NCI-H460 (cell line): Measurements from ENCODE around the gene PRAMEF12. TPM values are rescaled to one million over a fixed set of nuclear protein-coding genes. Genes with fewer than 3 reads are reported as not detected.

ENCODE experiments used
- total RNA-seq: library from RNA; depleted of rRNA; stranded (reverse); fragments of >200 nt; shearing (Covaris generic); gene quantifications from 2 replicates; pipeline ENCODE4 v1.2.3, GENCODE V29; 2014; rRNA removed

PRAMEF12 gene
- total RNA-seq, 1 experiment from 2014 or later = not detected

Other genes with a start within 250 kb of the PRAMEF12 start
- 19.1 and 21.4 TPM in 2 replicates for gene DHRS3, start 155.5 kb upstream of the PRAMEF12 start, total RNA-seq
- gene AADACL4, start 129.7 kb upstream of the PRAMEF12 start, total RNA-seq = not detected in 2 replicates
- 0.05 TPM in 1 of 2 replicates, not detected in the other for gene AADACL3, start 57.6 kb upstream of the PRAMEF12 start, total RNA-seq
- not detected in 2 replicates for gene CFAP107, start 27.5 kb upstream of the PRAMEF12 start, total RNA-seq
- not detected in 2 replicates for gene PRAMEF1, start 17.7 kb downstream of the PRAMEF12 start, total RNA-seq
- not detected in 2 replicates for gene PRAMEF11, start 57.7 kb downstream of the PRAMEF12 start, total RNA-seq
- not detected in 2 replicates for gene HNRNPCL1, start 75.0 kb downstream of the PRAMEF12 start, total RNA-seq
- gene PRAMEF2, start 83.3 kb downstream of the PRAMEF12 start, total RNA-seq = not detected in 2 replicates
- 0.07 TPM in 1 of 2 replicates, not detected in the other for gene PRAMEF4, start 112.5 kb downstream of the PRAMEF12 start, total RNA-seq
- gene PRAMEF10, start 124.5 kb downstream of the PRAMEF12 start, total RNA-seq = not detected in 2 replicates
- gene PRAMEF7, start 142.9 kb downstream of the PRAMEF12 start, total RNA-seq = not detected in 2 replicates
- not detected in 2 replicates for gene PRAMEF6, start 173.8 kb downstream of the PRAMEF12 start, total RNA-seq